DMS 273 (cell line): Measurements from ENCODE around the gene KLHL35.

Experiments used
- DNase-seq: peaks from one replicate; lab custom pipeline; 2025; ENCODE audit not compliant: unreplicated experiment; lab: John Stamatoyannopoulos, UW

The KLHL35 gene

DNA sequence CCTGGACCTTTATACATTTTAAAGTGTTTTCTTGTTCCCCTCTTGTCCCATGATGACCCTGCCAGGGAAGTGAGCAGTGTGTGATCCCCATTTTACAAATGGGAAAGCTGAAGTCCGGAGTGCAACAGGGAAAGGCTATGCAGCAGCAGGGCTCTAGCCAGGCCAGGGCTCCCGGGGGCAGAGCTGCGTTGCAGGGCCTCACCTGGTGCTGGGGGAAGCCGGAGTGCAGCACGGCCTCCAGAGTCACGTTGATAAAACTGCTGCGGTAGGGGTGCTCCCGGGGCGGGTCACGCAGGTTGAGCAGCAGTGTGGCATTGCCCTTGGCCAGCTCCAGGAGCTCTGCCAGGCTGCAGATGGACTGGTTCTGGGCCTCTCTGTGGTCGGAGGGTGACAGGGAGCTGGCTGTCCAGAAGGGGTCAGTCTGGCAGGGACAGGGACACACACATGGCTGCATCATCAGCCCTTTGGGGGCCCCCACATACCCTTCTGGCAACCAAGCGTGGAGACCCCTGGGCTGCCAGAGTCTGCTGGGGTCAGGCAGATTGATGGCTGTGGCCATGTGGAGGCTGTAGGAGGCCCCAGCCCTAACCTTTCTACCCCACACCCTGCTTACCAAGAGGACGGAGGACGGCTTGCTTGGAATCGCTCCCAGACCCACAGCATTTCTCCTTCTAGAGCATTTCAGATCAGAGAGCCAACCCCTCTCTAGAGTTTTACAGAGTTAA lies 9.3 kb upstream of the KLHL35 start:
- no peak for DNase-seq

DNA sequence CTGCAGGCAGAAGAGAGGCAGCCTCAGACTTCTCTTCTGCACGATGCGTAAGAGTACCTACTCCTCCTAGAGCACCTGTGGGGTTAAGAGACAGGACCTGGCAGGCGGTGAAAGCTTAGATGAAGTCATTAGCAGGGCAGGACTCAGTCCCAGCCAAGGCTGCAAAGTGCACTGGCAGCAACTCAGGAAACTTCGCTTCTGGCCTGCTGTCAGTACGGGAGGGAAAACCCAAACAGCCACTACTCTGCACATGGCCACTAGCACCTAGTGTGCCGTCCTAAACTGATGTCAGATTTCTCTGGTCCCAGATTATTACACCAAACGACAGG lies 8.8 kb upstream of the KLHL35 start:
- peak; percentile 20 for DNase-seq

DNA sequence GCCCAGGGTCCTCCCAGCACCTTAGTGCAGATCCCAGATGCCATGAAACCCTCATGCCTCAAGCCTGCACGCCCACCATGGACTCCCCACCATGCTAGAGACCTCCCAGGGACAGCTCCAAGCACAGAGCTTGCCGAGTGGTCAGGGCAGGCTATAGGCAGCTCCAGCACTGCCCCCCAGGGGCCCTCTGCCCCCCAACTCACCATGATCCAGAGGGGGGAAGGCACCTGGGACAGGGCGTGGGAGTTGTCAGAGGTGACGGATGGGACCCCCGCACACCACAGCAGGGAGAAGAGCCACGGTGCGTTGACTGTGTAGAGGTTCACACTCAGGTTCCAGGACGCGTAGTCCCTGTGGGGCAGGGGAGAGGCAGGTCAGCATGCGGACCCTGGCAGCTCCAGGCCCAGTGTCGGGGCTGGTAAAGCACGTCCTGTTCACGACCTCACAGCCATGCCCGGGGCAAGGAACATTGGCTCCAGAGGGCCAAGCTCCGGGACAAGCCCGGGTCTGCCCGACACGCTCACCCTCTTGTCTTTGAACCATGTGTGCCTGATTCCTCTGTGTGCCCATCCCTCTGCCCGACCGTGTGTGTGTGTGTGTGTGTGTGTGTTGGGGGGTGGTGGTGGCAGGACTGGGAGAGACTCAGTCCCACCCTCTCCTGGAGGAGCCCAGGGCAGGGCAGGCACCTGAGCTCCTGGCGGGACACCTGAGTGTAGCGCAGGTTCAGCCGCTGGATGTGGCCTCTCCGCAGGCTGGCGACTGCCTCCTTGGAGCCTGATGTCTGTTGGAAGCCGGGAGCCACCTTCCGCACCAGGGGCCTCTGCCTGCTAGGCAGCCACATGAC lies 8.2 kb upstream of the KLHL35 start:
- no peak for DNase-seq

DNA sequence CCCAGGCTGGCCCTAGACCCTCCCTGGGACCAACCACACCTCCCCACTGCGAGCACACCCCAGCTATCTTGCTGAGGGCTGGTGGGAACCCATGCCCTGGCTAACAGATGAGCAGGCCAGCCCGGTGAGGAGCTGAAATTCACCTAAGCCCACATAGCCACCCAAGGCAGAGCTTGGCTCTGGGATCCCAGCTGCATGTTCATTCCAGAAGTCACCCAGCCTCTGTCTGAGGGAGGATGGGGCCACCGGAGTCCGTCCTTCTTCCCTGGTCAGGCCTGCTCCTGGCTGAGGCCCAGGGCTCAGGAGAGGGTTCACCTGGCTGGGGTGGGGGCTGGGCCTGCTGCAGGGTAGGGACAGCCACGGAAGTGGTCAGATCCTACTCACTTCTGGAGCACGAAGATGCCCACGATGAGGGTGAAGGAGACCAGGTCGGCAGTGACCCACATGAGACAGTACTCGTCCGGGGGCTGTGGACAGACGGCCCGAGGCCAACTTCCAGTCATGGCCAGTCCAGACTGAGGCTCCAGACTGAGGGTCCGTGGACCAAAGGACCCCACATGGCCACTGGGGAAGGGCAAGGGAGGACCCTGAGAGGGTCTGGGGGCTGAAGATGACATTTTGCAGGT lies 6.6 kb upstream of the KLHL35 start:
- no peak for DNase-seq

DNA sequence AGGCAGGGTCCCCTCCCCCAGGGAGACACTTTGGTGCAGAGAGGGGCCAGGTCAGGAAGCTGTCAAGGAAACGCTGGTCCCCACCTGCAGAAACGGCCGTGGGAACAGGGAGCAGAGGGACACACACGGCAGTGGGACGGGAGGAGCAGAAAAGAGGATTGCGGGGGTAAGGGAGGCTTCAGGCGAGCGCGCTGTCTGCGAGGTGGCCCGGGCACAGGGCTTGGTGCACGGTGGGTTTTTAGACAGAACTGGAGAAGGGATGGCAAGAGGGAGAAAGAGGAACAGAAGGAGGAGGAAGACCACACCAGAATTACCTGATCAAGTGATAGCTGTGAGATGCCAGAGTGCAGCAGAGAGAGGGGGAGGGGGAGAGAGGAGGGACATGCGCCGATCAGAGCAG lies 6.0 kb upstream of the KLHL35 start:
- DNase-seq, result no peak

DNA sequence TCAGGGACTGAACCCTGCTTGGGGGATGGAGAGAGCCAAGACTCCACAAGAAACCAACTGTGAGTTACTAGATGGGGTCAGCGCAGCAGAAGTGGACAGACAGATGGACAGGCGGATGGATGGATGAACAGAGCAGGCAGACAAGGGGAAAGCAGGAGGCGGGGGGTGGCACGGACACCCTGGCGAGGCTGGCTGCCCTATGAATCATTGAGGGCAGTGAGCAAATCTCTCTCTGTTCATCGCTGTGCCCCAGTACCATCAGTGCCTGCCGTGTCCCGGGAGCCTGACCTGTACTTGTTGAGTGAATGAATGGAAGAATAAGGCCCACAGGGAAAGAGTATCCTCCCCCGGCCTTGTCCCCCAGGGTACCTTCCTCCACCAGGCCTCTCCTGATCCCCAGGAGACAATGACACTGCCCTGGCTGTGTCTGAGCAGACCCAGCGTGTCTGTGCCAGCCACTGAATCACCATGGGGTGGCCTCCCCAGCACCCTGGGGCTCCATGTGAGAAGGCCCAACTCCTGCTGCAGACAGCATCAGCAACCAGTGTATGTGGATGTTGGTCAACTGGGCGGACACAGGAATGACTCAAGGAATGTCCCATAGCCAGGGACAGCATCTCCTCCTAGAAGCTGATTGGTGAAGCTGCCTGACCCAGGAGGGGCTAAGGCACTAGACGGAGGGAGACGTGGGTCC lies 5.1 kb upstream of the KLHL35 start:
- no peak for DNase-seq

DNA sequence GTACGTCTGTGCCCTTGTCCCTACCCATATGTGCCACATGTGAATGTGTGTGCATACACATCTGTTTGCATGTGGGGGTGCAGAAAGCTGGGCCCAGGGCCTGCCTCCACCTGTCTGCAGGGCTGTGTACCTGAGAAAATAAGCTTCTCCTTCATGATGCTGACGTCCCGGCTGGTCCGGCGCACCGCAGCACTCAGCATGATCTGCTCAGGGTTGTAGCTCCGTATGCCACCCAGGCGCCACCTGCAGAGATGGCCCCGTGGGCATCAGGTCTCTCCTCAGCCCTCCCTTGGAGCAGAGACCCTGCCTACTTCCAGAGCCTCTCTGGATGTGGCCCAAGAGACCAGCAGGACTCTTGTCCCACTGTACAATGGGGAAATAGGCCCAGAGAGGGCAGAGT lies 3.8 kb upstream of the KLHL35 start:
- DNase-seq, result no peak

DNA sequence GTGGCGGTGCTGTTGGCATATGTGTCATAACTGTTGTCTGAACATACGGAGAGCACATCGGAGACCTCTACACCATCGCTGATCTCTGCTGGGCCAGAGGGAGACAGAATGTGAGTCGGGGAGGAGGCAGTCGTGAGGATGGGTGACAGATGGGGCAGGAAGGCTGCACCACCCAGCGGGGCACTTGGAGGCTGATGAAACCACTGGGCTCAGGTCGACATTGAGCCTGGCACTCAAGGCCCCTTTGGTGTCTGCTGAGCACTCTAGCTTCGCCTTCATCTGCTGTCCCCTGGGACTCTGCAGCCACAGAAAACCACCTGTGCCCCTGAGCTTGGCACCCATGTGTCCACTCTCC lies 2.5 kb upstream of the KLHL35 start:
- DNase-seq, result peak; percentile 33

DNA sequence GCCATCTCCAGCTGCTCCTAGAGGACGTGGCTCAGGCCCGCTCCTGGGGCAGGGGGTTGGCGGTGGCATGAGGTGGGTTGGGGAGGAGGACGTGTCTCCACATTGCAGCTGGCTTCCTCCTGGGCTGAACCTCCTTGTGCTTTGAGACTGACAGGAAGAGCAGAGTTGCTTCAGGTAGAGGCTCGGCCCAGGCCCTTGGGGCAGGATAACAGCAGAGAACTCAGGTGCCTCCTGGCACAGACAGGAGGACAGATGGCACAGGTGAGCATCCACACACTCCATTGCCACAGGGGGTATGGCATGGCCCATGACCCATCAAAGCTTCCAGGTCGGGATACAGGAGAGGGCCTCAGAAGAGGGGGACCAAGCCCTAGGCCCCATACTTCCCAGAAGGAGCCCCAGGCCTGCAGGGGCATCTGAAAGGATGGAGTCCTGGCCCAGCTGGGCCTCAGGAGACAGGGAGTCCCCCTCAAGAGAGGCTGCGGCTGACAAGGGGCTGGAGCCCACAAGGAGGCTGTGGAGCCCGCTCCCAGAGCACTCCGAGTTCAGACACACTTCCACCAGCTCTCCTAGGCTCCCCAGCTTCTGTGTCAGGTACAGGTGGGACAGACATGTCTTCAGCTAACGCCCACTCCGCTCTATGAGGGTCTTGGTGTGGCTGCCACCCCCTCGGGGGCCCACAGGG lies 2.0 kb upstream of the KLHL35 start:
- DNase-seq, result no peak

DNA sequence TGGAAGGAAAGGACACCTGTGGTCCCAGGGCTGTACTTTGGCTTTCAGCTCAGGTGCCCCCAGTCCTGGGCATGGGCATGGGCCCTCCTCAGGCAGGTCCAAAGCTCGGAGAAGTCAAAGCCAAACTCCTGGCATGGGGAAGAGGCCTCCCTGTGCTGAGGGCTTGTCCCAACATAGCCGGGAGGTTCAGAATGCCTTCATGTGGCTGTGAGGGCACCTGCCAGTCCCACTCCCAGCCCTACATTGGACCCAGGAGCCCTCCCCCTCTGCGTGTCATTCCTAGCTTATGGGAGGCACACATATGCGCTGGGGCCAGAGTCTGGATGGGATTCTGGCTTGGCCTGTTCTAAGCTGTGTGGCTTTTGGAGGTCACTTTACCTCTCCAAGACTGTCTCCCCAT lies 1.0 kb upstream of the KLHL35 start:
- DNase-seq, result no peak

DNA sequence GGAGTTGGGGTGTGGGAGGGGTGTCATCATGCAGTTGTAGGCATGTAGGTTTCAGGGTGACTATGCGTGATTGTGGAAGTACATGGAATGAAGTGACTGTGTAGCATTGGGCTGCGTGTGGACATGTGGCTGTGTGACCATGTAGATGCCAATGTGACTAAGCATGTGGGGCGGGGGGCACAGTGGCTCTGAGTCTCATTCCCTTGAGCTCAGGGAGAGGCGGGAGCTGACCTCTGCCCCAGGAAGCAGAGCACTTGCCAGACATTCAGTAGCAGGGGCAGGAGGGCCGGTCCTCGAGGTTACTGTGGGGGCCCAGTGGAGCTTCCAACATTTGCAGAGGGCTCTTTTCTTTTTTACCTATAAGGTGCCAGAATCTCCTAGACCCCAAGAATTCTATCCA lies 440 bp upstream of the KLHL35 start:
- no peak for DNase-seq

DNA sequence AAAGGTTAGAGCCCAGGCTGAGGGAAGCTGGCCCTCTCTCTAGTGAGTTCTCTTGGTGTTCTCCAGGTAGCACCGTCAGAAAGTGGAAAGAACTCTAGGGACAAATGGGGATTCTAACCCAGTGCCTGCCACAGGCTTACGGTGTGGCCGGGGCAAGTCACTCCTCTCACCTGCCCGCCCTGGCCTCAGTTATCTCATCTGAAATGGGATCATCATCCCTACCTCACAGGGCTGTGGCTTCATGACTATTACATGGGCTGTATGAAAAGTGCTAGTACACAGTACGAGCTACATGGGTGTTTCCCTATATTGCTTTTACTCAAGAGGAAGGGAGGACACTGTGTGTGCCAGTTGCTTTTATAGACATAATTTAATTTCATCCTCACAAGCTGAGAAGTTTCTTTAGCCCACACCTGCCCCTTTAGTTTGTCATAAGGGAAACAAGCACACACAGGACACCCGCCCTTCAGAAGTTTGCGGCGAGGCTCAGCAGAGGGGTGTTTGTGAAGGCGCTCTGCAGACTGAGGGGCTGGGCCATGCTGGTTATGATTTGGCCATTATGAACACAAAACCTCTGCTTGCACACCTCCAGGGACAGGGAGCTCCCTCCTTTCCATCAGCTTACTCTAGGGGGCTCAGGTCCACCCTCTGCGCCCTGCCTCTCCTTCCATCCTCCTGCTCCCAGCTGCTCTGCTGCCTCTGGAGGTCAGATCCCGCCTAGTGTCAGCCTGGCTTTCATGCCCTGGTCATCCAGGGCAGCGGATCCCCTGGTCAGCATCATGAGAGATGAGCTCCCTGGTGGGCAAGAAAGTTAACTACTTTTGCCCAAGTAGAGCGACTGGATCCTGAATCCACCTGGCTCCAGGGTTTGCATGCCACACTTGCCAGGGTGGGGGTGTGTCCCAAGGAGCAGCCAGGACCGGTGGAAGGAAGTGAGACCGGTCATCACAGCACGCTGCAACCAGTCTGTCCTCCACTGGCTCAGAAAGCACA lies 1.2 kb downstream of the KLHL35 start:
- no peak for DNase-seq

DNA sequence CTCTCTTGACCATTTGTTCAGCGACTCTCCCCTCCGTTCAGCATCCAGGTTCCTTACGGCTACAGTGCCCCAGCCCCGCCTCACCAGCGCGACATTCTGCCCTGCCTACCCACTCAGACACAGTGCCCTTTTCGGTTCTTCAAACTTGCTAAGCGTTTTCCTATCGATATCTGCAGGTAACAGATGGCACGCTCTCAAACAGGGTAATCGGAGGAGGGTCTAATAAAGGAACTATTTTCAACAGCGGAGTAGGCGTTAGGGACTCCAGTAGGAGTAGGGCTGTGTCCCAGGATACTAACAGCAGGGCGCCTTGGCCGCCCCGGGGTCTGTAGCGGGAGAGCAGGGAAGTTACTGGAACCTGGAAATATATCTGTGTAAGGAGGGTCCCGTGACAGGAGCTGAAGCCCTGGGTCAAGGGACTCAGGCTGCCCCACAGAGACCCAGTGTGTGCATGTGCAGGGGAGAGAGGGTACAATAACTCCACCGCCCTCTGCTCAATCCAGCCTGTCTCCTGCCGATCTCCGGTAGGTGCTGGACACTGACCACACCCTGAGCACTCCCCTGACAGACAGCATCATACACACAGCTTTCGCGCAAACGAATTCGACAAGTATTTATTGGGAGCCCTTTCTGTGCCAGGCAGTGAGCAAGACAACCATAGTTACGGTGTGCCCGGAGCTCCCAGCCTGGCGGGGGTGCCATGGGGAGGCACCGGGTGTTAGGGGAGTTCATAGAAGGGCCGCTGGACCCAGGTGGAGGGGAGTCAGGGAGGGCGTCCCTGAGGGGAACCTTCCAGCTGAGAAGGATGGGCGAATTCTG lies 2.1 kb downstream of the KLHL35 start:
- DNase-seq, result peak; percentile 45

DNA sequence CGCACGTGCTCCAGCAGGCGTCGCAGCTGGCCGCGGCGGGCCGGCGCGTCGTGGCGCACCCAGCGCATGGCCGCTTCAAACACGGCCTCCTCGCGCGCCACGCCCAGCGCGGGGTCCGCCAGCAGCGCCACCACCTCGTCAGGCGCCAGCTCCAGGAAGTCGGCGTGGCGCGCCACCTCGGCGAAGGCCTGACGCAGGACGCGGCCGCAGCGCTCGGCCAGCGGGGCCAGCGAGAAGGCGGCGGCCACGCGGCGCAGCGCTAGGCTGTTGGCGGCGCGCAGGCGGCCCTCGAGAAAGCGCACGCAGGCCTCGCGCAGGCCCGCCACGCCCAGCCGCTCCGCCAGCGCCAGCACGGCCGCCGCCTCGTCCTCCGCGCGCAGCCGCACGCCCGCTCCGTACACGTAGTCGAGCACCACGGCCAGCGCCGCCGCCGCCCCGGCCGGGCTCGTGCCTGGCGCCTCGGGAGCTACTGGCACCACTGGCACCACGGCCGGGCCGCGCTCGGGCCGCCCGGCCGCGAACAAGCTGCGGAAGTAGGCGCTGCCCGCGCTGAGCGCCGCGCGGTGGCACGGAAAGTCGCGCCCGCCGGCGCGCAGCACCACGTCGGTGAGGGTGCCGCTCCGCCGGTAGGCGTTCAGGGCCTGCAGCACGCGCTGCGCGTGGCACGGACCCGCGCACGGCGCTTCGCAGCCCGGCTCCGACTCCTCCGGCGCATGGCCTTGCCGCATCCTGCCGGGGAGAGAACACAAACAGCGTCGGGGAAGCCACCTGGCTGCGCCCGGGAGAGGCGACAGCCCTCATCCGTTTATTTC lies 2.9 kb downstream of the KLHL35 start:
- DNase-seq, result peak; percentile 66

DNA sequence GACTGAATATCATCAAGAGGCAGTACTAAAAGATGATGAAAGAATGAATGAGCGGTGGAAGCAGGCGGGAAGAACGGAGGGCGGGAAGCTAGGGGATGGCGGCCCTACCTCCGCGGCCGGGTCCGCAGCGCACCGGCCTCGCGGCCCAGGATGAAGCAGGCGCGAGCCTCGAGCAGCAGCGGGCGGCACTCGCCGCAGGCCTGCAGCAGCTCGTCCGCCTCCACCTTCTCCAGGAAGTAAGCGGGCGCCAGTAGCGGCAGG lies 3.4 kb downstream of the KLHL35 start:
- no peak for DNase-seq

DNA sequence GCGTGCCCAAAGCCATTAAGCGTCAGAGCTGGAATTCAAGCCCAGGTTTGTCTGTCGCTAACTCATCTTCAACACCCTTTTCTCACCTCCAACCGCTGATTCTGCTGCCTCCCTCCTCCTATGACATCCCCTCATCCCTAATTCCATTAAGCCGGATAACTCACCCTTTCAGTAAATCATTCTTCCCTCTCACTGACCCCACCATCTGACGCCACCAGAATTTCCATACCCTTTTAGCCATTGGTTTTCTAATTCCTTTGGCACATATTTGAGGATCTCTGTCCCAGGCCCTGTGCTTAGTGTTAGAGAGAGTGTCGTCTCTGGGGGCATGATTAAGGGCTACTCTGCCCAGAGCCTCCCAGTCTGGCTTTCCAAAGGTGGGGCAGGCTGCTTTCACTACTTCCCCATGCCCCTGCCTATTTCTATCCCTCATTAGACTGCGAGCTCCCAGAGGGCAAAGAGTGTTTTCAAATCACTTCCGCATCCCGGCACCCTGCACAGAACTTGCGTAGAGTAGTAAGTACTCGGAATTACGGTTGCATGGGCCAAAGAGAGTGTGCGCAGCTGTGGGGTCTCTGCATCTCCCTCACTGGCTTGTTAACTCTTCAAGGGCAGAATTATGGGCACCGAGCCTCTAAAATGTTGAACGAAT lies 3.9 kb downstream of the KLHL35 start:
- DNase-seq, result no peak

DNA sequence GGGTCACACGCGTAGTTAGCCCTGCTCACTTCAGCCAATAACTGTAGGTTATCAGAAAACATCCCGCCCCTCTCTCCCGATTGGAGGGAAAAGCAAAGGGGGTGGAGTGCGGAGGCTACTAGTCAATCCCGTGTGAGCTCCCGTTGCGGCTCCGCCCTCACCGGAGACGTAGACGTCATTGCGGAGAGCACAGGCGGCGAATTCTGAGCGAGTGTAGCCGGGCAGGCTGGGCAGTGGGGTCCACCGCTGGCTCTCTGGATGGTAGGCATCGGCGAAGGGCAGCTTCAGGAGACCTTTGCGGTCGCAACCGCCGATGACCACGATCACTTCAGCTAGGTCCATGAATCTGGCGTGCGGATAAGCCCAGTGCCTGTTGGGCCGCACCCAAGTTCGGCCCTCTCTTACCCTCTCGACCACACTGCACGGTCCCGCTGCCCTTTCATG lies 4.7 kb downstream of the KLHL35 start:
- DNase-seq, result no peak

DNA sequence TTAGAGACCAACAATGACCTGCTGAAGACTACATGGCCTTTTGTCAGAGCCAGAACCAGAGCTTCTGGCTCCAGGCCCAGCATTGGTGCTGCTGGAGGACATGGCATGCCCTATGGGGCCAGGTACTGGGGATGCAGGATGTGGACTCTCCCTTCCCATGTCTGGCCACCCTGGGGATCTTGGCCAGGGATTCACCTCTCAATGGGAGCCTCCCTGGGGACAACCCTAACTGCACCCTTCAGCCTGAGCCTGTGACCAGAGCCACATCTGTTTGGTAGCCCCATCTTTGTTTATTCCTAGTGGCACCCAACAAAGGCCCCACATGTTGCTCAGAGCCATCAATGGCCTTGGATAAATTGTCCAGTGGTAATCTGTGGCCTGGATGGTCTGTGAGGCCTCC lies 5.8 kb downstream of the KLHL35 start:
- DNase-seq, result no peak
